ENCODE results near the gene PANK1. TPM values are rescaled to one million over a fixed set of nuclear protein-coding genes. Genes with fewer than 3 reads are reported as not detected.

PANK1 gene
- total RNA-seq: 1 to 10 TPM; 6.4 to 7.0 TPM

GRCh38 chr10:89644967-89645741 is at the start of gene PANK1:
Gene PANK1 (minus strand): TSS chr10:89645242. CDS start chr10:89644891, 351 bp downstream.
- POLR2A ChIA-PET: interaction anchor here (2.5 kb wide), 1 partner anchor 56 kb away, joined by 29 read pairs; the partner anchor contains the start of gene KIF20B
- peaks cover 12% of the 10 kb centered on the region for H3K4me1 Mint-ChIP-seq (ENCODE audit: low read depth)
- peaks cover 34% of the 10 kb centered on the region for H3K27me3 Mint-ChIP-seq (ENCODE audit: low read depth)
- ATAC-seq (peak; percentile 54), DNase-seq (peak; percentile 82)
- no peaks in the 10 kb centered on the region for H3K36me3 Mint-ChIP-seq (ENCODE audit: low read depth)
- CTCF ChIA-PET: no interaction called here
- no peaks in the 10 kb centered on the region for H3K9me3 Mint-ChIP-seq (ENCODE audit: insufficient read depth)
- peak within 1 kb of the TSS; percentile 83 for H3K27ac Mint-ChIP-seq
- H3K4me3 Mint-ChIP-seq: no peak within 1 kb of the TSS

DNA sequence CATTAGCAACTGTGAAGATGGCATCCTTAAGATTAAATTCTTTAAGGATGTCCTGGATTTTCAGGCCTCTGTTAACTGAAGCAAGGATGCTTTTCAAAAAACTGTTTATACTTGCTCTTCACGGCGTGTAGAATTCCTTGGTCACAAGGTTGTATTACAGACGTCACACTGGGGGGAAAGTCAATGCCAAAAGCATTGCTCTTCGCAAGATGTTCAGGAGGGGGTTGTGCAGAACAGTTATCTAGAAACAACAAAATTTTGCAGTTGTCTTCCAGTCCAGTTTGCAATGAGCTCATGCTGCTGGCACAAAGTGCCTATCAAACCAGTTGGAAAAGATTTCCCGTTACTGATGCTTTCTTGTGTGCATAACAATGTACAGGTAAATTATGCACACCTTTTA is 48.1 kb upstream of the PANK1 start:
- Mint-ChIP-seq H3K4me3 (no peak overlapping the region), H3K9me3 (ENCODE audit: insufficient read depth) (no peaks in the 10 kb centered on the region), H3K27me3 (ENCODE audit: low read depth) (no peaks in the 10 kb centered on the region), H3K36me3 (ENCODE audit: low read depth) (no peaks in the 10 kb centered on the region), H3K4me1 (ENCODE audit: low read depth) (no peaks in the 10 kb centered on the region), H3K27ac (no peak overlapping the region)
- ChIA-PET CTCF (no interaction called here), POLR2A (no interaction called here)
- no peak for ATAC-seq
- DNase-seq: no peak

GRCh38 chr10:89692416-89692815 is 47.4 kb upstream of the PANK1 start:
- ChIA-PET POLR2A (interaction anchor here (0.9 kb wide), 1 partner anchor 8 kb away, joined by 3 read pairs; no protein-coding TSS in a partner anchor), CTCF (interaction anchor here (2.3 kb wide), 1 partner anchor 9 kb away, joined by 6 read pairs; the partner anchor contains the start of gene KIF20B)
- Mint-ChIP-seq H3K27me3 (ENCODE audit: low read depth) (no peaks in the 10 kb centered on the region), H3K36me3 (ENCODE audit: low read depth) (no peaks in the 10 kb centered on the region), H3K4me3 (no peak overlapping the region), H3K4me1 (ENCODE audit: low read depth) (no peaks in the 10 kb centered on the region), H3K27ac (no peak overlapping the region), H3K9me3 (ENCODE audit: insufficient read depth) (no peaks in the 10 kb centered on the region)
- ATAC-seq (no peak), DNase-seq (no peak)

DNA sequence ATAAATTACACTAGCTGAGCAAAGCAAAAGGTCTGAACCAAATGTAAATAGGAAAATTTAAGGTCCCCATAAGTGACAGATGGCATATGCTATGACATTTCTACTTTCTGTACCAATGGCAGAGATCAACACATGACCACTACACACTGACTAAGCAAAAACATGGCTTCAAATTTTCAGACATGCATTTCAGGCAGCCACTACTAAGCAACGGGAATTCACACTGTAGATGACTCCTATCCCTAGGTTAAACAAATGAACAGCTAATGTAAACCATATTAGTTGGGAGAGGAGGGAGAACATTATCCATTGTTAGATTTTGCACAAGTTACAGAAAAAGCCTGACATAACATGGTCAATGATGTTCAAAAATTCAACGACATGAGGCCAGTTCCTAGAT is 45.0 kb upstream of the PANK1 start:
- no peak overlapping the region for H3K27ac Mint-ChIP-seq
- H3K9me3 Mint-ChIP-seq (ENCODE audit: insufficient read depth): no peaks in the 10 kb centered on the region
- DNase-seq: no peak
- POLR2A ChIA-PET: interaction anchor here (1.1 kb wide), 1 partner anchor 11 kb away, joined by 3 read pairs; the partner anchor contains the start of gene KIF20B
- peaks cover 6% of the 10 kb centered on the region for H3K27me3 Mint-ChIP-seq (ENCODE audit: low read depth)
- no peaks in the 10 kb centered on the region for H3K36me3 Mint-ChIP-seq (ENCODE audit: low read depth)
- H3K4me3 Mint-ChIP-seq: no peak overlapping the region
- no peak for ATAC-seq
- CTCF ChIA-PET: no interaction called here
- H3K4me1 Mint-ChIP-seq (ENCODE audit: low read depth): peaks cover 3% of the 10 kb centered on the region

DNA sequence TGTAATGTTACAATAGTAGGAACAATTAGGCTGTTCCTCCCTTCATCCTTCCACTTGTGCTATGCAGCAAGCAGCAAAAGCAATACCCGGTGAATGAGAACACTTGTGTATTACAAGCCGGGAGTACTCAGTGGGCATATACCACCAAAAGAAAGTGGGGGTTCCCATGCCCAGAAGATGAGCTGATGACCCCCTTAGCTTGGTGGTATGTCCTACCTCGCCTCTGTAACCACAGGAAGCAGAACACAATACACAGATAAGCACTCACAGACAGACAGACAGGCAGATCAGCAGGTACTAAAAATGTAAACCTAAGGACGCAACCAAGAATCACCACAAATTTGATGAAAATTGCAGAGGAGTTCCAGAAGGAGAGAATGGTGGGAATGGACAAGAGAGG is 40.9 kb upstream of the PANK1 start:
- DNase-seq (peak; percentile 23), ATAC-seq (peak; percentile 47)
- POLR2A ChIA-PET: no interaction called here
- Mint-ChIP-seq H3K4me1 (ENCODE audit: low read depth) (peaks cover 3% of the 10 kb centered on the region), H3K4me3 (no peak overlapping the region), H3K36me3 (ENCODE audit: low read depth) (no peaks in the 10 kb centered on the region), H3K27me3 (ENCODE audit: low read depth) (peaks cover 10% of the 10 kb centered on the region), H3K9me3 (ENCODE audit: insufficient read depth) (no peaks in the 10 kb centered on the region), H3K27ac (no peak overlapping the region)
- CTCF ChIA-PET: interaction anchor here (1.3 kb wide), 1 partner anchor 16 kb away, joined by 3 read pairs; the partner anchor contains the start of gene KIF20B

- no peaks in the 10 kb centered on the region for H3K9me3 Mint-ChIP-seq (ENCODE audit: insufficient read depth)
- CTCF ChIA-PET: no interaction called here
- H3K27me3 Mint-ChIP-seq (ENCODE audit: low read depth): peaks cover 15% of the 10 kb centered on the region
- peaks cover 3% of the 10 kb centered on the region for H3K4me1 Mint-ChIP-seq (ENCODE audit: low read depth)
- no peak for DNase-seq
- POLR2A ChIA-PET: no interaction called here
- no peak overlapping the region for H3K4me3 Mint-ChIP-seq
- ATAC-seq: no peak
- H3K27ac Mint-ChIP-seq: no peak overlapping the region
- no peaks in the 10 kb centered on the region for H3K36me3 Mint-ChIP-seq (ENCODE audit: low read depth)
Measured at GRCh38 chr10:89684604-89685003, 39.6 kb upstream of the PANK1 start.

DNA sequence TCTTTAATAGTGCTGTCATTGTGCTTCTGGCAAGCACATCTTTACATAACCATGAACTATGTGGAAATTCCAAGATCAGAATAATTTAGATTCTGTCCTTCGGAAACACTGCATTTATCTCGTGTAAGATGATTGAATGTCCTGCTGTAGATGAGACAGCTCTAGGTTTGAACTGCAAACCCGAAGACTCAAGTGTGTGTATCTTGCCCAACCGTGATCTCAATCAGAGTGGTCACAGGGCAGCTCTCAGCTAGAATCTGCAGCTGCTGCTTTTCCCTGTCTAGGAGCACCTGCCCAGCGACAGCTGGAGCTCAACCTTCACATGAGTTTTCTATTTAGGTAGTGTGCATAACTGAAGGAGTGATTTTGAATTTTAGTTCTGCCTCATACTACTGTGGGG is 38.8 kb upstream of the PANK1 start:
- Mint-ChIP-seq H3K9me3 (ENCODE audit: insufficient read depth) (no peaks in the 10 kb centered on the region), H3K27me3 (ENCODE audit: low read depth) (peaks cover 15% of the 10 kb centered on the region), H3K36me3 (ENCODE audit: low read depth) (no peaks in the 10 kb centered on the region), H3K4me1 (ENCODE audit: low read depth) (peaks cover 3% of the 10 kb centered on the region), H3K27ac (no peak overlapping the region), H3K4me3 (no peak overlapping the region)
- POLR2A ChIA-PET: no interaction called here
- DNase-seq: no peak
- CTCF ChIA-PET: no interaction called here
- ATAC-seq: no peak

DNA sequence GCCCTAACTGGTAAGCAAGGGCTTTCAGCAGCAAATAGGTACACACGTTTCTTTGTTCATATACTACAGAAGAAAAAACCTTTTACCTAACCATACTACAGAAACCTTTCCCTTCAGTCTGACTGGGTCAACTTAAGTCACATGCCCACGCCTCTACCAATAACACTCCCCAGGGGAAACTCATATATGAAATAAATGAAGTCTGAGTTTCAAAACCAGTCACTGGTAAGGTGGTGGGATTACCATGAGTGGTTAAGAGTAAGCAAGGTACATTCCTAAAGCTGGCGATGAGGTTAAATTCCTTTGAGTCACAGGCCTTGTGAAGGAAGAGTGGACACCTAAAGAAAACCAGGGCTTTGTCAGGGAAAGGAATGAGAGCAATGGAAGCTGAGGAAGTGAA is 34.9 kb upstream of the PANK1 start:
- DNase-seq (no peak), ATAC-seq (no peak)
- no peak overlapping the region for H3K27ac Mint-ChIP-seq
- H3K4me3 Mint-ChIP-seq: no peak overlapping the region
- POLR2A ChIA-PET: no interaction called here
- CTCF ChIA-PET: interaction anchor here (1.0 kb wide), 1 partner anchor 21 kb away, joined by 3 read pairs; the partner anchor contains the start of gene KIF20B
- no peaks in the 10 kb centered on the region for H3K36me3 Mint-ChIP-seq (ENCODE audit: low read depth)
- no peaks in the 10 kb centered on the region for H3K9me3 Mint-ChIP-seq (ENCODE audit: insufficient read depth)
- H3K27me3 Mint-ChIP-seq (ENCODE audit: low read depth): peaks cover 13% of the 10 kb centered on the region
- H3K4me1 Mint-ChIP-seq (ENCODE audit: low read depth): no peaks in the 10 kb centered on the region

DNA sequence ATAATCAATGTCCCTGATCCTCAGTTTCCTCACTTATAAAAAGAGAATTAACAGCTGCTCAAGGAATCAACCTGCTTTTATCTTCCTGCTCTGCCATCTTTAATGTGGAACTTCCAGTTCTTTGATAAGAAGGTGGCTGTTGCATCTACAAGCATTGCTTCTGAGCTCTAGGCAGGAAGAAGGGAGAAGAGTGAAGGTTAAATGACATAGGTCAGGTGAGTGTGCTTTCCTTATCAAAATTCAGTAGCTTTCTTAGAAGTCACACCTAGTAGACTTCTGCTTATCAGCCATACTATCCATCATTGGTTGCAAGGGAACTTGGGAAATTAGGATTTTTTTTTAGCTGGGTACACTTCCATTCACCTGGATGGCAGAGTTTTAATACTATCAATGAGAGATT is 32.3 kb upstream of the PANK1 start:
- Mint-ChIP-seq H3K27ac (no peak overlapping the region), H3K36me3 (ENCODE audit: low read depth) (no peaks in the 10 kb centered on the region), H3K9me3 (ENCODE audit: insufficient read depth) (no peaks in the 10 kb centered on the region), H3K4me1 (ENCODE audit: low read depth) (no peaks in the 10 kb centered on the region), H3K4me3 (no peak overlapping the region), H3K27me3 (ENCODE audit: low read depth) (peaks cover 10% of the 10 kb centered on the region)
- CTCF ChIA-PET: no interaction called here
- ATAC-seq: no peak
- POLR2A ChIA-PET: no interaction called here
- DNase-seq: no peak

DNA sequence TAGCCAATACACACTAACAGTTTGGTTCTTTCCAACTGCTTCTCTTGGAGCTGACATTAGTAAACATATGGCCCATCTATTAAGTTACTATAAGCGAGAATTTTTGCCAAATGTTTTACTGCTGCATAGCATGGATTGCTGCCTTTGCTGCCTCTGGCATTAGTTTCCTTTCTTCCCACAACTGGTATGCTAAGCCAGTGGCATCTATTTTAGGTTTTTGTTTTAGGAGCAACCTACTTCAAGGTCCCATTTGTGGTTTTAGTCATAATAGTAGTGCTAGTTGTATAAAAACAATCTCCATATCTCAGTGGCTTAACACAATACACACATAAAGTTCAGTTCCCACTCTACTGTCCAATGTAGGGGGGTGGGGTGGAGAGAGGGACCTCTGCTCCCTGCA is 25.9 kb upstream of the PANK1 start:
- Mint-ChIP-seq H3K27me3 (ENCODE audit: low read depth) (peaks cover 28% of the 10 kb centered on the region), H3K36me3 (ENCODE audit: low read depth) (no peaks in the 10 kb centered on the region), H3K4me3 (no peak overlapping the region), H3K27ac (no peak overlapping the region), H3K9me3 (ENCODE audit: insufficient read depth) (no peaks in the 10 kb centered on the region), H3K4me1 (ENCODE audit: low read depth) (no peaks in the 10 kb centered on the region)
- ATAC-seq (no peak), DNase-seq (no peak)
- POLR2A ChIA-PET: no interaction called here
- CTCF ChIA-PET: interaction anchor here (1.5 kb wide), 1 partner anchor 61 kb away, joined by 3 read pairs; no protein-coding TSS in a partner anchor

DNA sequence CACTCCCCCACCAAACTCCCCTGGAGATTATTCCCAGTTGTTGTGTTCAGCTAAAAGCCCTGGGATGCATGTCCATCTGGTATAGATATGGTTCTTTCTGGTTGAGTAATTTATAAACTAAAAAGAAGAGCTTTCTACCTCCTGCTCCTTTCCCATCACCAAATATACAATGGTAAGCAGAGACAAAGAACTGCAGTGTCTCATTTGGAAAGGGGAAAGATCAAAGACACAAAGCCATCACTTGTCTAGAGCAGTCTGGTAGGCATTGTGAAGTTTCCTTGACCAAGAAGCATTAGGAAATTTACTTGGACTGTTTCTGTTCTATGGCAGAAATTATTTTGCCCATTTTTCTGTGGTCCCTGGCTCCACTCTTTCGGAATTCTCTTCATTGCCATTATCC is 24.9 kb upstream of the PANK1 start:
- H3K27me3 Mint-ChIP-seq (ENCODE audit: low read depth): peaks cover 29% of the 10 kb centered on the region
- H3K36me3 Mint-ChIP-seq (ENCODE audit: low read depth): no peaks in the 10 kb centered on the region
- H3K9me3 Mint-ChIP-seq (ENCODE audit: insufficient read depth): no peaks in the 10 kb centered on the region
- no peak for ATAC-seq
- H3K4me1 Mint-ChIP-seq (ENCODE audit: low read depth): no peaks in the 10 kb centered on the region
- POLR2A ChIA-PET: no interaction called here
- H3K27ac Mint-ChIP-seq: no peak overlapping the region
- DNase-seq: no peak
- CTCF ChIA-PET: interaction anchor here (1.5 kb wide), 1 partner anchor 60 kb away, joined by 3 read pairs; no protein-coding TSS in a partner anchor
- no peak overlapping the region for H3K4me3 Mint-ChIP-seq

DNA sequence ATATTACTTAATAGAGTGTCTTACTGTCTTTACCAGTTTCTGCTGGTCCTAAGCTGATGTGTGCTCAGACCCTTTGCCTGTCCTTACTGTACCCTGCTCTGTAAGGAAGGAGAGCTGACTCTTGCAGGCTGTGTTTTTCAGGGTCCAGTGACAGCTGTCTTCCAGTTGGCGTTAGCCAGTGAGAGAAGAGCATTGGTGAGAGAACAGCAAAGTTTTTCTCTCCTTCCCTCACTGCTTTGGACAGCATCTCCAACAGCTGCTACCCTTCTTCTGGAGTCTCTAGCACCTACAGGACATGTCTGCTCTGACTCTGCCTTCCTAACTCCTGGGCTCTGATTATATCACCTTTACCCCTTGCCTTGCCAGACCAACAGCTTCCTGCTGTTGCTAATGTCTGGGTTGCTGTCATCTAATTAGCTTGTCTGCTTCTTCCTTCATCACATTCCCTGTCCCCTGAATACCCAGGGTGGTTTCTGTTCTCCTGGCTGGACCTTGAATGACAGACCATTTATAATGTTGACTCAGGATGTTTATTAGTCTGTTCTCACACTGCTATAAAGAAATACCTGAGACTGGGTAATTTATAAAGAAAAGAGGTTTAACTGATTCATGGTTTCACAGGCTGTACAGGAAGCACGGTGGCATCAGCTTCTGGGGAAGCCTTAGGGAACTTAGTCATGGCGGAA is 23.5 kb upstream of the PANK1 start:
- Mint-ChIP-seq H3K36me3 (ENCODE audit: low read depth) (no peaks in the 10 kb centered on the region), H3K4me1 (ENCODE audit: low read depth) (no peaks in the 10 kb centered on the region), H3K9me3 (ENCODE audit: insufficient read depth) (no peaks in the 10 kb centered on the region), H3K27ac (no peak overlapping the region), H3K4me3 (no peak overlapping the region), H3K27me3 (ENCODE audit: low read depth) (peaks cover 29% of the 10 kb centered on the region)
- ChIA-PET CTCF (no interaction called here), POLR2A (no interaction called here)
- no peak for ATAC-seq
- no peak for DNase-seq
